ENCODE measurements around the gene PDE8B. TPM values are rescaled to one million over a fixed set of nuclear protein-coding genes. Genes with fewer than 3 reads are reported as not detected.

Gene PDE8B
- total RNA-seq, 2 donors from 2014 or later = 0.10 TPM; not detected in 1

GRCh38 chr5:77418601-77419581 lies 208.4 kb downstream of the PDE8B start:
- ATAC-seq (no peak), DNase-seq (ENCODE audit: low spot score in 2 of 2) (no peak)
- H3K9me3 Mint-ChIP-seq = peaks cover 0 to 4% of the 10 kb centered on the region in 2 donors
- H3K27ac Mint-ChIP-seq = no peak overlapping the region
- peaks cover 0 to 6% of the 10 kb centered on the region in 2 donors for H3K36me3 Mint-ChIP-seq

- Mint-ChIP-seq H3K27ac (no peak overlapping the region), H3K9me3 (peaks cover 0 to 4% of the 10 kb centered on the region in 2 donors), H3K36me3 (peaks cover 0 to 6% of the 10 kb centered on the region in 2 donors)
- ATAC-seq = no peak
- no peak for DNase-seq (ENCODE audit: low spot score in 2 of 2)
Observed at GRCh38 chr5:77419644-77420582, 209.4 kb downstream of the PDE8B start.

GRCh38 chr5:77420940-77421339 lies 210.5 kb downstream of the PDE8B start:
- ATAC-seq (no peak), DNase-seq (ENCODE audit: low spot score in 2 of 2) (no peak)
- Mint-ChIP-seq H3K9me3 (peaks cover 0 to 4% of the 10 kb centered on the region in 2 donors), H3K27ac (no peak overlapping the region), H3K36me3 (peaks cover 0 to 6% of the 10 kb centered on the region in 2 donors)

- ATAC-seq (no peak), DNase-seq (ENCODE audit: low spot score in 2 of 2) (no peak)
- Mint-ChIP-seq H3K36me3 (peaks cover 0 to 6% of the 10 kb centered on the region in 2 donors), H3K27ac (no peak overlapping the region), H3K9me3 (peaks cover 0 to 4% of the 10 kb centered on the region in 2 donors)
Observed at GRCh38 chr5:77423022-77423750, 212.7 kb downstream of the PDE8B start.

GRCh38 chr5:77424921-77425320 lies 214.4 kb downstream of the PDE8B start:
- DNase-seq (ENCODE audit: low spot score in 2 of 2) (no peak), ATAC-seq (peak; percentile 41 to 88)
- H3K36me3 Mint-ChIP-seq = peaks cover 0 to 6% of the 10 kb centered on the region in 2 donors
- no peak overlapping the region for H3K27ac Mint-ChIP-seq
- H3K9me3 Mint-ChIP-seq = peaks cover 0 to 4% of the 10 kb centered on the region in 2 donors

- no peak for DNase-seq (ENCODE audit: low spot score in 2 of 2)
- peak in 1 of 2 donors; percentile 42 for ATAC-seq
- Mint-ChIP-seq H3K36me3 (peaks cover 0 to 6% of the 10 kb centered on the region in 2 donors), H3K9me3 (peaks cover 0 to 4% of the 10 kb centered on the region in 2 donors), H3K27ac (no peak overlapping the region)
Observed at GRCh38 chr5:77425420-77425819, 214.9 kb downstream of the PDE8B start.

GRCh38 chr5:77425998-77426659 lies 215.6 kb downstream of the PDE8B start:
- H3K36me3 Mint-ChIP-seq = peaks cover 0 to 6% of the 10 kb centered on the region in 2 donors
- ATAC-seq (no peak), DNase-seq (ENCODE audit: low spot score in 2 of 2) (no peak)
- peaks cover 0 to 4% of the 10 kb centered on the region in 2 donors for H3K9me3 Mint-ChIP-seq
- no peak overlapping the region for H3K27ac Mint-ChIP-seq

GRCh38 chr5:77426670-77427069 lies 216.2 kb downstream of the PDE8B start:
- ATAC-seq (no peak), DNase-seq (ENCODE audit: low spot score in 2 of 2) (no peak)
- no peak overlapping the region for H3K27ac Mint-ChIP-seq
- H3K9me3 Mint-ChIP-seq = peaks cover 0 to 4% of the 10 kb centered on the region in 2 donors
- H3K36me3 Mint-ChIP-seq = peaks cover 0 to 6% of the 10 kb centered on the region in 2 donors

- H3K27ac Mint-ChIP-seq = no peak overlapping the region
- DNase-seq (ENCODE audit: low spot score in 2 of 2) (no peak), ATAC-seq (no peak)
- H3K36me3 Mint-ChIP-seq = no peaks in the 10 kb centered on the region
- H3K9me3 Mint-ChIP-seq = no peaks in the 10 kb centered on the region
Observed at GRCh38 chr5:77427998-77428397, 217.5 kb downstream of the PDE8B start.

GRCh38 chr5:77428526-77428925 lies 218.0 kb downstream of the PDE8B start:
- ATAC-seq = no peak
- Mint-ChIP-seq H3K27ac (no peak overlapping the region), H3K36me3 (peaks cover 0 to 1% of the 10 kb centered on the region in 2 donors), H3K9me3 (no peaks in the 10 kb centered on the region)
- no peak for DNase-seq (ENCODE audit: low spot score in 2 of 2)

- DNase-seq (ENCODE audit: low spot score in 2 of 2) (no peak), ATAC-seq (peak in 1 of 2 donors; percentile 47)
- Mint-ChIP-seq H3K36me3 (peaks cover 0 to 6% of the 10 kb centered on the region in 2 donors), H3K9me3 (no peaks in the 10 kb centered on the region), H3K27ac (no peak overlapping the region)
Observed at GRCh38 chr5:77430726-77431125, 220.2 kb downstream of the PDE8B start.

- peaks cover 0 to 6% of the 10 kb centered on the region in 2 donors for H3K36me3 Mint-ChIP-seq
- no peaks in the 10 kb centered on the region for H3K9me3 Mint-ChIP-seq
- ATAC-seq (peak; percentile 45 to 87), DNase-seq (ENCODE audit: low spot score in 2 of 2) (no peak)
- no peak overlapping the region for H3K27ac Mint-ChIP-seq
Observed at GRCh38 chr5:77431286-77431685, 220.8 kb downstream of the PDE8B start.

GRCh38 chr5:77431719-77432118 lies 221.2 kb downstream of the PDE8B start:
- Mint-ChIP-seq H3K27ac (no peak overlapping the region), H3K36me3 (peaks cover 0 to 6% of the 10 kb centered on the region in 2 donors), H3K9me3 (no peaks in the 10 kb centered on the region)
- DNase-seq (ENCODE audit: low spot score in 2 of 2) (no peak), ATAC-seq (peak in 1 of 2 donors; percentile 26)

GRCh38 chr5:77437194-77437593 lies 226.7 kb downstream of the PDE8B start:
- H3K27ac Mint-ChIP-seq = no peak overlapping the region
- H3K36me3 Mint-ChIP-seq = peaks cover 0 to 6% of the 10 kb centered on the region in 2 donors
- no peaks in the 10 kb centered on the region for H3K9me3 Mint-ChIP-seq
- ATAC-seq (no peak), DNase-seq (ENCODE audit: low spot score in 2 of 2) (no peak)

- H3K36me3 Mint-ChIP-seq = peaks cover 0 to 6% of the 10 kb centered on the region in 2 donors
- H3K27ac Mint-ChIP-seq = no peak overlapping the region
- ATAC-seq = no peak
- H3K9me3 Mint-ChIP-seq = no peaks in the 10 kb centered on the region
- DNase-seq (ENCODE audit: low spot score in 2 of 2) = no peak
Observed at GRCh38 chr5:77438071-77438470, 227.6 kb downstream of the PDE8B start.

GRCh38 chr5:77443670-77444069 lies 233.2 kb downstream of the PDE8B start:
- no peak for DNase-seq (ENCODE audit: low spot score in 2 of 2)
- H3K36me3 Mint-ChIP-seq = peaks cover 6 to 16% of the 10 kb centered on the region in 2 donors
- H3K27ac Mint-ChIP-seq = no peak overlapping the region
- peaks cover 0 to 6% of the 10 kb centered on the region in 2 donors for H3K9me3 Mint-ChIP-seq
- ATAC-seq = no peak

Data from activated naive CD4-positive, alpha-beta T cell treated with anti-CD3 and anti-CD28 coated beads, Interleukin-2, amount 50 U/mL, for 72 hours (primary cell).